DMS153 treated with DMSO at 0.1 percent for 48 hours (cell line): ENCODE results near the gene MTIF2.
"Not testable (repeated sequence)": the region's sequence is repeated elsewhere in the genome, so short reads cannot be mapped to it uniquely, and the experiment has no call there.

Experiments used
- DNase-seq: peaks from one replicate; lab custom pipeline; 2025; ENCODE audit not compliant: unreplicated experiment; lab: John Stamatoyannopoulos, UW

Gene MTIF2

DNA sequence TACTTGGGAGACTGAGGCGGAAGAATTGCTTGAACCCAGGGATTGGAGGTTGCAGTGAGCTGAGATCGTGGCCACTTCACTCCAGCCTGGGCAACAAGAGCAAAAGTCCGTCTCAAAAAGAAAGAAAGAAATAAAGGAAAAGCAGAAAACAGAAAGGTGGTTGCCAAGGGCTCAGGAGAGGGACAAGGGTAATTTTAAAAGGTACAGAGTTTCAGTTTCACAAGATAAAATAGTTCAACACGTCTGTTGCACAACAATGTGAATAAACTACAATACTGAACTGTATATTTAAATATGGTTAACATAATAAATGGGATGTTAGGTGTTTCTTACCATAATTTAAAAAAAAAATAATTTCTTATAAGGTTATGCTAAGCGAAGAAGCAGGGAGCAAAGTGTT lies 23.6 kb downstream of the MTIF2 start:
- no peak for DNase-seq

DNA sequence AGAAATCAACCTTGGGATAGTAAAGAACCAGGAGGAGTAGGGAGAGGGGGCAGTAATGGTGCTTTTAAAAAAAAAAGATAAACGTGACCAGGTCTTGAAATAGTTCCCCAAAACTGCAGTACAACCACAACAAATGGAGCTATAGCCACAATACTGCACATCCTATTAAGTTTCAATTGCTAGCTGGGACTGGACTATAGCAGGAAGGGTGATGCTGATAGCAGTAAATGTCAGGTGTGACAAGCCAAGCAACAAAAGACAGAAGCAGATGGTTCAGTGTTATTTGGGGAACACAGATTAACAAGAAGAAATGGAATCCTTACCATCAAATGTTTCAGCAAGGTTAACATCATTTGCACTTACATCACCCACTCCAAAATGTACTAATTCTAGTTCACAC lies 26.4 kb downstream of the MTIF2 start:
- DNase-seq, result no peak

DNA sequence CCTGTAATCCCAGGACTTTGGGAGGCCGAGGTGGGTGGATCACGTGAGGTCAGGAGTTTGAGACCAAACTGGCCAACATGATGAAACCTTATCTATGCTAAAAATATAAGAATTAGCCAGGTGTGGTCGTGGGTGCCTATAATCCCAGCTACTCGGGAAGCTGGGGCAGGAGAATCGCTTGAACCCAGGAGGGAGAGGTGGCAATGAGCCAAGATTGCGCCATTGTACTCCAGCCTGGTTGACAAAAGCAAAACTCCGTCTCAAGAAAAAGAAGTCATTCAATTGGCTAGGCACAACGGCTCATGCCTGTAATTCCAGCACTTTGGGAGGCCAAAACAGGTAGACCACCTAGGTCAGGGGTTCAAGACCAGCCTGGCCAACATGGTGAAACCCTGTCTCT lies 27.4 kb downstream of the MTIF2 start:
- DNase-seq, result not testable (repeated sequence)

DNA sequence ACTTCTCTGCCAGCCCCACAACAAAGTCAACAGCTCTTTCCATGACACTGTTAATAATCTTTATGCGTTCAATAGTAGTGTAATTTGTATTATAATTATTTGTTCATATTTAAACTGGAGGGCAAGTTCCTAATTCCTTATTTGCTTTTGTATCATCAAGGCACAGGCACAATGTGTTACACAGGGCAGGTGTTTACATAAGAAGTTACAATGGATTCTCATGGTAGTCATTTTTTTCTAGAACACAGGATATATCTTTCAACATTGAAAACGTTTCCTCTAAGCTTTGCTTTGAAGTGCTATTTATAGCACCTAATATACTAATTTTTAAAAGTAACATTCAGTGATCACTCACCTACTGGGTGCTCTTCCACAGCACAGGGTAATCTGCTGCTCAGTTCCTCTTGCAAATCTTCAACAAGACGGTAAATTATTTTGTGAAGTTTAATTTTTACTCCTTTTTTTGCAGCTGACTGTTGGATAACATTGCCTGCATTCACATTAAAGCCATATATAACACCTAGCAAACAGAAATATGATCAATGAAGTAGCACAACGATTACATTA lies 29.3 kb downstream of the MTIF2 start:
- no peak for DNase-seq

DNA sequence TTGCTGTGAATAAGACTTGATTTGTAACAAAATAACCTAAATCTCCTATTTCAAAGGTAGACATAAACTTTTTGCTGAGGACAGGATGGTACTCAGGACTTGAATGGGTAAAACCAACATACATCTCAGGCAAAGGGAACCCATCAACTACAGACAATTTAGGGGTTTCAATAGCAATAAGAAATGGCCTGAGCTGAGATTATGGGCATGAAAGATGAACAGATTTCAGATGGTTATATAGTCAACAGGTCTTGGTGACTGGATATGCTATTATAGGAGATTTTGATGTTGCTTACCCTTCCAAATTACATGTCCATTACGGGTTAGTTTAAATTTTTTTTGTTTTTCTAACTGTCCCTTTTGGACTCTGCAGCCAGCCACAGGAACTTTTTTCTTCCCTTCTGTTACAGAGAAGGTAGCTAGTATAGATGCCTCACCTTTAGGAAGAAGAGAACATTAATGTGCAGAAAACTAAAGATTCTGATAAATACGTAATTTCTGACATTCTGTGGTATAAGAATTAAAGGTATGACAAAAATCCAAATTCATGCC lies 32.0 kb downstream of the MTIF2 start:
- DNase-seq, result no peak

DNA sequence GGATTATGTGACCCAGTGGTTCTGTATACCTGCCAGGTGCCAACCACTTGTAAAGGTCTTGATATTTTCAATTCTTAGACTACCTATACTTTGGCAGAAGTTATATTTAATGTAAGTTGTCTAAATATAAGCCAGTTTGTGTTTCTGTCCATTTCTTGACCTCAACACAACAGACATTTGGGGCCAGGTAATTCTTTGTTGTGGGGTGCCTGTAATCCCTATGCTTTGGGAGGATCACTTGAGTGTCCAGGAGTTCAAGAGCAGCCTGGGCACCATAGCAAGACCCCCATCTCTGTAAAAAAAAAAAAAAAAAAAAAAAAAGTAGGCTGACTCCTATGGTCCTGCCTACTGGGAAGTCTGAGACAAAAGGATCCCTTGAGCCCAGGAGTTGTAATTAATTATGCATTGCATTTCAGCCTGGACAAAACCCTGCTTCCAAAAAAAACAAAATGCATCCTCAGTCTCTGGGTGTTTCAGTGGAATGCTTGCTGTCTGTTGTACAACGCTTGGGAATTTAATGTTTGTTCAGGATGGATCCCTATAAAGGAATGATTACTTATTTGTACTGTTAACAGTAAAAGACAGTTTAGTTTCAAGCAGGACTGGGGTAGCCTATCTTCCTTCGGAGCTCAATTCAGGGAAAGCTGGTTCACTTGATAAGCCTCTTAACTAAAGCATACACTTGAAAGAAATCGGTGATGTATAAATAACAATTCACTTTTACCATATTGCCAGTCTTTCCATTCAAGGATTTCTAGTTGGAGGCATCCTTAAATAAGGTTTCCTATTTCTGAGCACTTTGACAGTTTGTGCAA lies 33.1 kb downstream of the MTIF2 start:
- DNase-seq, result no peak

DNA sequence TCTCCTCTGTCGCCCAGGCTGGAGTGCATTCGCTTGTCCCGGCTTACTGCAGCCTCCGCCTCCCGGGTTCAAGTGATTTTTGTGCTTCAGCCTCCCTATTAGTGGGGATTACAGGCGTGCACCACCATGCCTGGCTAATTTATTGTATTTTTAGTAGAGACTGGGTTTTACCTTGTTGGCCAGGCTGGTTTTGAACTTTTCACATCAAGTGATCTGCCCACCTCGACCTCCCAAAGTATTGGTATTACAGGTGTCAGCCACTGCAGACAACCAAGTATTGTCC lies 35.4 kb downstream of the MTIF2 start:
- no peak for DNase-seq

DNA sequence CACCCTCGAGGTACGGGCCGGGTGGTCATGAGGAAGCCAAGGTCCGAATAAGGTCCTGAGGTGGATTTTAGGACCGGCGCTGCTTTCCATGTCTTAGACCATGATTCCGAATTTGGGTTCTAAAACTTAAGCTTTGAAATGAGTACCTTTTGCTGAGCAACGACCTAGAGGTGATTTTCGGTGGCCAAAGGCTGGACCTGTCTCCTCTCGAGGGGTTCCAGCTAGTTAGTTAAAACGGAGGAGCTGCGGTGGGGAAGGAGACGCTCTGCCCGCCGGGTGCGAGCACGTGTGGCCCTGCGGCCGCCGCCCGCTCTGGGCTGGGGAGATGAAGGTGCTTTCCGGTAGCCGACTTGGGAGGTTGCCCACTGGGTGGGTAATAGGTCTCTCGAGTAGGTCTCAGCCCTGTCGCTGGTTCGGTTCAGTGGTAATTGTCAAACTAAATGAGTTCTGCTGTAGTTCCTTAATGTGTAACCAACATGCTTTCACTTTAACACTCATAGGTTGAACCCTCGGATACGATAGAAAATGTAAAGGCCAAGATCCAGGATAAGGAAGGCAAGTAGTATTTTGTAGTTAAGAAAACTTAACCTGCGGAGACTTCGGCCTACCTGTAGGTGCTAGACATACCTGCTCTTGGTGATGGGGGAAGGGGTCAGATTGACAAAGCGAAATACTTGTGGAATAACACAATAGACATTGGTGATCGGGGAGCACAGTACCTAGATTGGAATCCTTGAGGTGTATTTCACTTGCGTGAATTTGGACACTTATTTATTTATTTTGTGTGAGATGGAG lies 36.0 kb downstream of the MTIF2 start:
- DNase-seq, result no peak

DNA sequence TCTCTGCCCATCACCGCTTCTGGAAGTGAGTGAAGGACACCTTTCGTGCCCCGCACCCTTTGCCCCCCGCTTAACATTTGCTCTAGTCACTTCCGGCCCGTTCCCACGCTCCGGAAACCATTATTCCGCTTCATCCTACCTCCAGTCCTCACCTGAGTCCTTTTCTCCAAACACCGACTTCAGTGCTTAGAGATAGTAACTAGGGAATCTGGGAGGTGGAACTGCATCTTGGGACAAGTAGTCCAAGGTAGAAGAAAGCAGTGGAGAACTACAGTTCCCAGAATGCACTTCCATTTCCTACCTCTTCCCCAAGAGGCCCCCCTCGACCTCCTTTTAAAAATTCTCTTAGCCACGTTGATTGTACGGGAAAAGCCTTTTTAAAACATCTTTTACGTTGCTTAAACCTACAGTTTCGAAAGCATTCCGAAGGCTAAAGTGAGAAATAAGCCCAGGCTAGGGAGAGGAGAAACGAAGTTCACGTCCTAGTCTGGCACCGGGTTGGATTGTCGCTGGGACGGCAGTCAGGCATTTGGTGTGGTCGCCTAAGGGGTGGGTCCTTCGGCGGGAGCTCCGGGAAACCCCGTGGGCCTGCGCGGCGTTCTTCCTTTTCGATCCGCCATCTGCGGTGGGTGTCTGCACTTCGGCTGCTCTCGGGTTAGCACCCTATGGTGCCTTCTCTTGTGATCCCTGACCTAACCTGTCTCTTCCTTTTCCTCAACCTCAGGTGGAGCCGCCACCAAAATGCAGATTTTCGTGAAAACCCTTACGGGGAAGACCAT lies 36.8 kb downstream of the MTIF2 start, which contains the start of the genes CLHC1 and RPS27A:
CLHC1 (minus strand) TSS at position 210 of the 779 bp plus-strand sequence. CDS start 9,882 bp downstream, outside the sequence.
RPS27A (plus strand) TSS at position 605 of the 779 bp plus-strand sequence; CDS start at position 742, 137 bp downstream.
- peak; percentile 98 for DNase-seq

DNA sequence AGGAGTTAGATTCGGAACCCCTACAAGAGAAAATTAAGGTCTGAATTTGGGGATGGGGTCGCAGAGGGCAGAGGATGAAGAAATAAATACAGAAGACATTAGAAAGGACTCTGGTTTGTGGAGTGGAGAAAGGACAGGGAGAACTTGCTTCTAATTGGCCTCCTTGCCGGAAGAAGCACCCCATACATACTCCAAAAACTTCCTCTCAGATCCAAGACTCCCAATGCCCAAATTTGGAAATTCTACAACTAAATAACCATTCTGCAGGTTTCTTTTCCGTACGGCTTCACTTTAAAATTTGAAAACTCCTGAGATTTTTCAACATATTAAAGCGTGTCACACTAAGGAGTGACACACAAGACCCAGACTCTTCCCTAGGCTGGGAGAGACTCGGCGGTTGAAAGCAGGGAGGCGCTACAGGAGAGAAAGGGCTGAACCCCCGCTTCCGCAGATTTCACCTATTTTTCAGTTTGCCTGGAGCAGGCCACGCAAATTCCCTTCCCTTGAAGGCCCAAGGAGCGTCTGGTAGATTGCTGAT lies 37.4 kb downstream of the MTIF2 start:
- DNase-seq, result no peak

DNA sequence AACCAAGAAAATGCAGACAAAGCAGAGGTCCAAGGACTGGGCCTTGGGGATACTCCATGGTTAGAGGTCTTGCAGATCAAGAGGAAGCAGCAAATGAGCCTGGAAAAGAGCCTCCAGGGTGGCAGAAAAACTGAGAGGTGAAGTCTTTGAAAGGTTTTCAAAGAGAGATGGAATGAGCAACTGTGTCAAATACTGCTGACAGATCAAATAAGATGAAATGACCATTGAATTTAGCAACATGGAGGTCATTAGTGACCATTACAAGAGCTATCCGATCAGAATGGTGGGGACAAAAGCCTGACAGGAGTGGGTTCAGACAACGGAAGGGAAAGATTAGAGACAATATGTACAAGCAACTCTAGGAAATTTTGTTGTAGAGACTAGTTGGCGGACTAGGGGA lies 38.5 kb downstream of the MTIF2 start:
- no peak for DNase-seq

DNA sequence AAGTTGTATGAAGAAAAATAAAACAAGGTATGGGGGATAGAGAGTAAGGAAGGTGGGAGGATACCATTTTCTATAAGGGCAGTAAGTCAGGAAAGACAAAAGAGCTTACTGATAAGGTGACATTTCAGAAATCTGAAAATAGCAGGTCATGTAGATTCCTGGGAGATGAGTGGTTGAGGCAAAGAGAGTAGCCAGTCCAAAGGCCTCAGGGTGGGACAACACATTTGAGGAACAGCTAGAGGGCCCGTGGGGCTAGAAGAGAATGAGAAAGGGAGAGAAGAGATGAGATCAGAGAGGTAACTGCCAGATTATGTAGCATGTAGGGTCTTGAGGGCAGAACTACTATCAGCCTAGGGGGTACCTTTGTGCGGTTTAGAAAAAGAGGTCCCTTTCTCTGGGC lies 39.8 kb downstream of the MTIF2 start:
- no peak for DNase-seq

DNA sequence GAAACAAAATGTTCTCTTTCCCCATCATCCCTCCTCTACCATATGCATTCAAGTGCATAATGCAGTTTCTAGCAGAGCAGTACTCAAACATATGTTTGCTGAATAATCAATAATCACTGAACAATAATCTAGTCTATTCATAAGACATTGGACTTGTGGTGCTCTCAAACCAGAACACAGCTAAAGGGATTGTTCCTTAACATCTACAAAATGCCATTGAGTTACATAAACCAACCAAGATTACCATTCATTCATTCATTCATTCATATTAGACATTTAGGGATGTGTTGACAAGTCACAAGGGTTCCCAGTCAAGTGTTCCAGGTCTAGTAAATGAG lies 40.8 kb downstream of the MTIF2 start:
- DNase-seq, result no peak

DNA sequence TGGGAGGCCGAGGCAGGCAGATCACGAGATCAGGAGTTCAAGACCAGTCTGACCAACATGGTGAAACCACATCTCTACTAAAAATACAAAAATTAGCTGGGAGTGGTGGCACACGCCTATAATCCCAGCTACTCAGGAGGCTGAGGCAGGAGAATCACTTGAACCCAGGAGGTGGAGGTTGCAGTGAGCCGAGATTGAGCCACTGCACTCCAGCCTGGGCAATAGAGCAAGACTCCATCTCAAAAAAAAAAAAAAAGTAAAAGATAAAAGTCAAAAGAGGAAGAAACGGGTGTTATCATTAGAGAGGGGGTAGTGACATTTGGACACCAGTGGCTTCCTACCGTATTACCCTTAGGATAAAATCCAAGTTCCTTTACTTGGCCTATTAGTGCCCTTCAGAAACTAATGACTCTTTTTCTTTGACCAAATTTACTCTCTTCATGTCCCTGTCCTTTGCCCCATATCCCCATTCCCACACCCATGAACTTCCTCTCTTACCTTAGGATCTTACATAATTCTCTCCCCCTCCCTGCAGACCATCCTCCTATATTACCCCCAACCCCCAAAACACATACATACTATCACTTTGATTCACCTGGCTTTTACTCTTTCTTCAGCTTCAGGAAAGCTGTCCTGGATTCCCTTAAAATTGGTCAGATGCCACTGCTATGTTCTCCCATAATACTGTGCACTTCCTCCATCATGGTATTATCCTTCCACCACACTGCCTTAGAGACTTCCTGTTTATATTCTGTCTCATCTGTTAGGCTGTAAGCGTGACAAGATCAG lies 41.4 kb downstream of the MTIF2 start:
- not testable (repeated sequence) for DNase-seq

DNA sequence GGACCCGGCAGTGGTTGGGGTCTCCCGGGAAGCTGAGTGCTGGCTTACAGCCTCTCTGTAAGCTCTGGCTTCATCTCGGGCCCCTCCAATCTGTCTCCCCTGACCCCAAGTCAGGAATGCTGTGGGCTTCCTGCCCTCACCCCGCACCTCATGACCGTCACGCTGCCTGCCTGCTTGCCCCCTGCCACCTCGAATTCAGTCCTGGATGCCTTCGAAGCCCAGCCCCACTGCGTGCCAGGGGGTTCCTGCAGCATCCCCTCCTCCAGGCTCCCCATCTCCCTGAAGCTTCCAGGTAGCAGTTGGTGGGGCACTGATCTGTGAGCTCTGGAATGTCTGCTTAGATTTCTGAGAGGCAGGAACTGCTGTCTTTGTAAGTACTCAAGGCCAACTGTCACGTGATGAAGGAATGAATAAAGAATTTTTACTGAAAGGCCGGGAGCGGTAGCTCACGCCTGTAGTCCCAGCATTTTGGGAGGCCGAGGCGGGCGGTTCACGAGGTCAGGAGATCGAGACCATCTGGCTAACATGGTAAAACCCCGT lies 43.5 kb downstream of the MTIF2 start:
- DNase-seq, result no peak

DNA sequence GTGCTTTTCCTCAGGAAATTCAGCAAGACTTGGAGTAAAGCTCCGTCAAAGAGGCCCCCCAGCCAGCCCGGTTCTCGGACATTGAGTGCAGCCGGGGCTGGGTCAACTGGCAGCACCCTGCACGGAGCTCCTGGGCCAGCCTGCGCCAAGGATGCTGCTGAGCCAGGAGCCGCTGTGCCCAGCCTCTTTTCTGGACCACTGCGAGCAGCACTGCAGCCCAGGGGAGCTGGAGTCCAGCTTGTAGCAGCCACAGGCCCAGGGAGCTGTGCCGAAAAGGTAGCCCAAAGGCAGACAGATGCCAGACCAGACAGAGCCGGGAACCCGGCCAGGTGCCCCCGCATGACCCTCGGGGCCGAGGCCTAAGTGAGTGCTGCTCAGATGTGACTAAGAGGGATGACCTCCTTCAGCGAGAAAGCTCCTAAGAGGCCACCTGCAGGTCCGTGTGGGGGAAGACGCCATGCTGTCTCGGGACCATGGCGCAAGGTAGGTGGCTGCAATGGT lies 44.2 kb downstream of the MTIF2 start:
- DNase-seq, result no peak

DNA sequence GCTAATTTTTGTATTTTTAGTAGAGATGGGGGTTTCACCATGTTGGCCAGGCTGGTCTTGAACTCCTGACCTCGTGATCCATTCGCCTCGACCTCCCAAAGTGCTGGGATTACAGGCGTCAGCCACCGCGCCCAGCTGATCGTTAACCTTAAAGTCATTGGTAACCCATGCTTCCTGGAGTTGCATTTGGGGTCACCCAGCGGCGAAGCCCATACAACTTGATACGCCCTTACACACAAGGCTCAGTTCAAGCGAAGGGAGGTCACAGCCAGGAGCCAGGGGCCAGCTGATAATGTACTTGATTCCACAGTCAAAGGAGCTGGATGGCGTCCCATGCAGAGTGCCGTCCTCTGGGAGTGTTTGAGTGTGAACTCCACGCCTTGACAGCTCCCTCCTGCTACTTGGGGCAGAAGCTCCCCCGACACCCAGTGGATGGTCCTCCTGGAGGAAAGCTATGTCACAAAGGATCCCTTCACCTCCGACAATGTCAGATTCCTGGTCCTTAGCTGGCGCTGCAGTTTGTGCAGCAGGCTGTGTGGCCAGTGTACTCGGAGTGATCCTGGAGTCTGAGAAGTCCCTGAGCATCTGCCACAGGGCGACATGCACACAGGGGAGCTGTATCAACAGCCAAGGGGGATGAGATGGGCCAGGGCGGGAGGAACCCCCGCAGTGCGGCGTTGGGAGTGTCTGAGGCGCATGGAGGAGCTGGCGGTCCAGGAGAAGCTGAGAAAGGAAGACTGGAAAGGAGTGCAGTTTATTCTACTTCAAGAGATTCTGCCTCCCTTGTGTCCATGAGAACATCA lies 44.9 kb downstream of the MTIF2 start:
- no peak for DNase-seq

DNA sequence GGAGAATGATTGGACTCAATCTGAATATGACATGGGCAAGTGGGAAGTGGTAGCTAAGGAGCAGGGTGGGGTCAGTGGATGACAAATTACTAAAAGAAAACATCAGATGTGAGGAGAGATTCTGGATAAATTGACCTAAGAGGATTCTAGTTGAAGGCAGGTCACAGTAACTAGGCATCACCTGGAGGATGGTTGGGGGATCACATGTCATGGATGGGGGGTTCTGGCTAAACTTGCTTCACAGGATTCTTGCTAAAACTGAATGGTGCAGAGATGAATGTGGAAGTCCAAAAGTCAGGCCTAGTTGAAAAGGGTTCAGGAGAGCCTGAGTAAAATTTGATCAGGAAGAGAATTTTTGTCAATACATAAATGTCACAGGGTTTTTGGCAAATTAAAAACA lies 55.2 kb downstream of the MTIF2 start:
- no peak for DNase-seq

DNA sequence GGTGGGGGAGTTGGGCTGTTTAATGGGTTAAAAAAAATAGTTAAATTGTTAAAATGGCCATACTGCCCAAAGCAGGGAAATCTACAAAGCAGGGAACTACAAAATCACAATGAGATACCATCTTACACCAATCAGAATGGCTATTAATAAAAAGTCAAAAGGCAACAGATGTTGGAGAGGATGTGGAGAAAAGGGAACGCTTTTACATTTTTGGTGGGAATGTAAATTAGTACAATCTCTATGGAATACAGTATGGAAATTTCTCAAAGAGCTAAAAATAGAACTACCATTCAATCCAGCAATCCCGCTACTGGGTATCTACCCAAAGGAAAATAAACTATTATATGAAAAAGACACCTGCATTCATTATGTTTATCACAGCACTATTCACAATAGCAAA lies 64.1 kb downstream of the MTIF2 start:
- no peak for DNase-seq
